ENCODE data around the gene FAM20A. TPM values are rescaled to one million over a fixed set of nuclear protein-coding genes. Genes with fewer than 3 reads are reported as not detected.
A peak's percentile ranks its signal among the peaks of the same experiment; 100 is the strongest.
"Not testable (repeated sequence)": the region's sequence is repeated elsewhere in the genome, so short reads cannot be mapped to it uniquely, and the experiment has no call there.

FAM20A gene
- total and polyA plus RNA-seq, 4 donors = 69.7 to 101 (median 79.0) TPM

DNA sequence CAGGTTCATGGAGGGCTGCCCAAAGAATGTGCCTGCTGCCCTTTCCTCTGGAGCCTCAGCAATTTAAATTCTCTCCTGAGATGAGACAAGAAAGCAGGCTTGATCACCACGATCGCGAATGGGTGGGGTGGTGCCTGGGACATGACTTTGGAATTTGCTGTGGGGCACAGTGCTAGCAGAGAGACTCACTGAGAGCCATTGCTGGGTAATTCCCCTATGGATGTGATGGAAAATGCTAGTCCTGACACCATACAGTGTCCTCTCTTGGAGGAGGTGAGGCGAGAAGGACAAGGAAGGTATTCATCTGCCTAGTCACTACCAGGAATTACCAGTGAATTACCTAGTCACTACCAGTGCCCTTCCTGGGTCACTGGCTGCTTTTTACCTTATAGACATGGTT, 15.5 kb downstream of the FAM20A start:
- H3K9ac ChIP-seq (ENCODE audit: insufficient read depth in 1 of 2, low read length in 2 of 2) = no peak overlapping the region
- 77 to 86% methylated on average over 4 of the region's 4 CpGs for WGBS, 2 donors
- H3K36me3 ChIP-seq (ENCODE audit: control insufficient read depth in 4 of 4, insufficient read depth in 4 of 4, low read length in 4 of 4) = peaks cover 0 to 1% (median 0%) of the 10 kb centered on the region in 4 donors
- H3K4me3 ChIP-seq = no peak overlapping the region
- no peak for DNase-seq
- peaks cover 0 to 19% (median 16%) of the 10 kb centered on the region in 5 donors for H3K4me1 ChIP-seq (ENCODE audit: control insufficient read depth in 5 of 5, insufficient read depth in 5 of 5, low read length in 5 of 5)
- H3K27ac ChIP-seq (ENCODE audit: low read depth in 1 of 2, low read length in 1 of 2) = peak overlapping the region in 1 of 2 donors; percentile 33
- no peaks in the 10 kb centered on the region for H3K27me3 ChIP-seq (ENCODE audit: control insufficient read depth in 3 of 3, insufficient read depth in 3 of 3, low read length in 2 of 3)
- no peak for ATAC-seq (ENCODE audit: insufficient read depth, low FRiP score)
- TF ChIP-seq, protein P1, sequence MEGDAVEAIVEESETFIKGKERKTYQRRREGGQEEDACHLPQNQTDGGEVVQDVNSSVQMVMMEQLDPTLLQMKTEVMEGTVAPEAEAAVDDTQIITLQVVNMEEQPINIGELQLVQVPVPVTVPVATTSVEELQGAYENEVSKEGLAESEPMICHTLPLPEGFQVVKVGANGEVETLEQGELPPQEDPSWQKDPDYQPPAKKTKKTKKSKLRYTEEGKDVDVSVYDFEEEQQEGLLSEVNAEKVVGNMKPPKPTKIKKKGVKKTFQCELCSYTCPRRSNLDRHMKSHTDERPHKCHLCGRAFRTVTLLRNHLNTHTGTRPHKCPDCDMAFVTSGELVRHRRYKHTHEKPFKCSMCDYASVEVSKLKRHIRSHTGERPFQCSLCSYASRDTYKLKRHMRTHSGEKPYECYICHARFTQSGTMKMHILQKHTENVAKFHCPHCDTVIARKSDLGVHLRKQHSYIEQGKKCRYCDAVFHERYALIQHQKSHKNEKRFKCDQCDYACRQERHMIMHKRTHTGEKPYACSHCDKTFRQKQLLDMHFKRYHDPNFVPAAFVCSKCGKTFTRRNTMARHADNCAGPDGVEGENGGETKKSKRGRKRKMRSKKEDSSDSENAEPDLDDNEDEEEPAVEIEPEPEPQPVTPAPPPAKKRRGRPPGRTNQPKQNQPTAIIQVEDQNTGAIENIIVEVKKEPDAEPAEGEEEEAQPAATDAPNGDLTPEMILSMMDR (IDR thresholded peaks at IDR 0.05; ENCODE audit: control extremely low read depth, extremely low read depth) = no peak
- H3K9me3 ChIP-seq (ENCODE audit: control insufficient read depth in 4 of 4, insufficient read depth in 3 of 4, low read length in 3 of 4) = peaks cover 0 to 6% (median 0%) of the 10 kb centered on the region in 4 donors

DNA sequence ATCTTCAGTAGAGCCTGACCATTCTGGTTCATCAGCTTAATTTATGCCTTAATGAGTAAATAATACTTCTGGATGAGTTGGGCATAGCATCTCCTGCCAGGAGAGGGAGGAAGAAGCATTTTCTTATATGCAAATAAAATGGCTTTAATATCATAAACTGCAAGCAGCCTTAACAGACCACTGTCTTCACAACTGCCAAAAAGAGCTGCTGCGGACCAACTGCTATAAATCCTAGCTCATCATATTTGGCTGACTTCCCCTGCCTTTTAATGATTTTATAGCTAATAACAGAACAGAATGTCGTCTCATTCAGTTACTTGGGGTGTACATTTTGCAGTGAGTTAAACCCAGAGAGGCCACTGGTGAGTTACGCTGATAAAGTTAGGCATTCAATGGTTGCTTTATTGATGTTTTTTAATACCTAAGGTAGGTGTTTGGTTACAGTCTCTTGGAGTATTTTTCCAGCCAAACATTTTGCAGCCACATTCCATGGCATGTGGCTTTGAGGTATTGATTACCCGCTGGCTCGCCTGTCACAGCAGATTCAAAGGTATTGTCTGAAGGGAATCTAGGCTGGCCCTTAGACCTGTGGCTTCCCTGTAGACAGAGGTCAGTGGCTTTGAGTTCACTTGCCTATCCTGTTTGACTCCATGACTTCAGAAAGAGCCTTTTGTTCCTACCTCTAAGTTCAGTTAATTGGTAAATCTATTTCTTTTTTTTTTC, 16.4 kb downstream of the FAM20A start:
- WGBS, 2 donors = 81 to 82% methylated on average over 5 of the region's 5 CpGs
- Histone ChIP-seq H3K9me3 (ENCODE audit: control insufficient read depth in 4 of 4, insufficient read depth in 3 of 4, low read length in 3 of 4) (peaks cover 0 to 6% (median under 1%) of the 10 kb centered on the region in 4 donors), H3K9ac (ENCODE audit: insufficient read depth in 1 of 2, low read length in 2 of 2) (no peak overlapping the region), H3K27me3 (ENCODE audit: control insufficient read depth in 3 of 3, insufficient read depth in 3 of 3, low read length in 2 of 3) (no peaks in the 10 kb centered on the region), H3K27ac (ENCODE audit: low read depth in 1 of 2, low read length in 1 of 2) (no peak overlapping the region), H3K36me3 (ENCODE audit: control insufficient read depth in 4 of 4, insufficient read depth in 4 of 4, low read length in 4 of 4) (no peaks in the 10 kb centered on the region), H3K4me1 (ENCODE audit: control insufficient read depth in 5 of 5, insufficient read depth in 5 of 5, low read length in 5 of 5) (peaks cover 0 to 27% (median 23%) of the 10 kb centered on the region in 5 donors), H3K4me3 (no peak overlapping the region)
- TF ChIP-seq, protein P1 (IDR thresholded peaks at IDR 0.05; ENCODE audit: control extremely low read depth, extremely low read depth) = no peak
- no peak for ATAC-seq (ENCODE audit: insufficient read depth, low FRiP score)
- DNase-seq = peak; percentile 37 to 80 (median 61)

DNA sequence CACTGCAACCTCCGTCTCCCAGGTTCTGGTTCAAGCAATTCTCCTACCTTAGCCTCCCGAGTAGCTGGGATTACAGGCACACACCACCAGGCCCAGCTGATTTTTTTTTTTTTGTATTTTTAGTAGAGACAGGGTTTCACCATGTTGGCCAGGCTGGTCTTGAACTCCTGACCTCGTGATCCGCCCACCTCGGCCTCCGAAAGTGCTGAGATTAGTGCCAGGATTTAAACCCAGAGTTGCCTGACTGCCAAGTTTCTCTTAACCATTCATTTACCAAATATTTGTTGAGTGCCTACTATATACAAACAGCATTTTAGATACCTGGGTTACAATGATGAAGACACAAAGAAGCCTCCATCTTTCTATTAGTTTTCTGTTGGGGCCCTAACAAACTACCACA, 18.3 kb downstream of the FAM20A start:
- peaks cover 0 to 38% (median 30%) of the 10 kb centered on the region in 5 donors for H3K4me1 ChIP-seq (ENCODE audit: control insufficient read depth in 5 of 5, insufficient read depth in 5 of 5, low read length in 5 of 5)
- not testable (repeated sequence) for H3K9ac ChIP-seq (ENCODE audit: insufficient read depth in 1 of 2, low read length in 2 of 2); H3K27me3 ChIP-seq (ENCODE audit: control insufficient read depth in 3 of 3, insufficient read depth in 3 of 3, low read length in 2 of 3); H3K9me3 ChIP-seq (ENCODE audit: control insufficient read depth in 4 of 4, insufficient read depth in 3 of 4, low read length in 3 of 4); H3K36me3 ChIP-seq (ENCODE audit: control insufficient read depth in 4 of 4, insufficient read depth in 4 of 4, low read length in 4 of 4); ATAC-seq (ENCODE audit: insufficient read depth, low FRiP score); H3K4me3 ChIP-seq; H3K27ac ChIP-seq (ENCODE audit: low read depth in 1 of 2, low read length in 1 of 2); DNase-seq
- 63% methylated on average over 6 of the region's 6 CpGs for WGBS, 2 donors

DNA sequence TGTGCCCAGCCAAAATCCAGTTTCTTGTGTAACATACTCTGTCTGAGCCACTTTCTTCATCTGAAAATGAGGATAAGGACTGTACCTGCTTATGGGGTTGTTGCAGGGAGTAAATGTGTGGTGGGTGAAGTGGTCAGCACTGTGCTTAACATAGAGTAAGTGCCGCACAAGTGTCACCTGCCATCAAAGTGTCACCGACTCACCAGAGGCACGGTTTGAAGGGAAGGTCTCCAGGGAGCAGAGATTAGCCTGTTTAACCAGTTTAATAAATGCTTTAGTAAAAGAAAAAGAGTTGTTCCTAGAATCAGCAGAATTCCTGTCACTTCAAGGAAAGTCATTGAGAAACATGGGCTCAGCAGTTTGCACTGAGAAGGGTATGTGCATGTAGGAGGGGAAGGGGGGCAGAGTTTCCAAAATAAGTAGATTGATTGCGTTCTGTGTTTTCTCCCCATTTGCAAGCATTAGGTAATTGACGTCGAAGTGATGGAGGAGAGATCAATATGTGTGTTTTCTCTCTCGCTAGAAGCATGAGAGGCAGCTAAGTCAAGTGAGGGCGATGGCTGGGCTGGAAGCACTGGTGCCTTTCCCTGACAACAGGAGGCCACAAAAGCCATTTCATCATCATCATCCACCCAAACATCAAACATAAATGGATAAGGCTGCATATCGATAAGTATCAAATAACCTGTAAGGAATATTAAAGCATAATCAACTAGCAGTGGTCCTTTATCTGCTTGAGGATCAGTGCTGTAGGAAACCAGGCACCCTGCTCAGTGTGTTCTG, 19.1 kb downstream of the FAM20A start:
- TF ChIP-seq, protein P1 (IDR thresholded peaks at IDR 0.05; ENCODE audit: control extremely low read depth, extremely low read depth) = no peak
- Histone ChIP-seq H3K4me1 (ENCODE audit: control insufficient read depth in 5 of 5, insufficient read depth in 5 of 5, low read length in 5 of 5) (peaks cover 0 to 46% (median 30%) of the 10 kb centered on the region in 5 donors), H3K36me3 (ENCODE audit: control insufficient read depth in 4 of 4, insufficient read depth in 4 of 4, low read length in 4 of 4) (no peaks in the 10 kb centered on the region), H3K9me3 (ENCODE audit: control insufficient read depth in 4 of 4, insufficient read depth in 3 of 4, low read length in 3 of 4) (peaks cover 0 to 5% (median 1%) of the 10 kb centered on the region in 4 donors), H3K9ac (ENCODE audit: insufficient read depth in 1 of 2, low read length in 2 of 2) (peak overlapping the region in 1 of 2 donors; percentile 6), H3K27me3 (ENCODE audit: control insufficient read depth in 3 of 3, insufficient read depth in 3 of 3, low read length in 2 of 3) (no peaks in the 10 kb centered on the region), H3K4me3 (no peak overlapping the region), H3K27ac (ENCODE audit: low read depth in 1 of 2, low read length in 1 of 2) (peak overlapping the region in 1 of 2 donors; percentile 52)
- ATAC-seq (ENCODE audit: insufficient read depth, low FRiP score) = no peak
- peak; percentile 31 to 82 (median 66) for DNase-seq
- 72 to 86% methylated on average over 9 of the region's 9 CpGs for WGBS, 2 donors
